A673 (cell line): ENCODE measurements around the gene EXOSC10. TPM values are rescaled to one million over a fixed set of nuclear protein-coding genes. Genes with fewer than 3 reads are reported as not detected.

Source experiments
- BruUV-seq: library from RNA; stranded (reverse); fragments of 400-500 nt; replicated peaks from 2 replicates; lab custom pipeline; 2021; lab: Mats Ljungman, UMichigan
- CTCF ChIA-PET: fragments of 300-600 bp; sonication (Branson Sonifier 250); formaldehyde crosslinking; loops from one replicate; lab custom pipeline; 2022; ENCODE audit warnings: antibody characterized with exemption; lab: Charles Lee
- POLR2A ChIA-PET: fragments of 300-600 bp; sonication (Branson Sonifier 250); formaldehyde crosslinking; loops from one replicate; lab custom pipeline; 2022; ENCODE audit warnings: antibody characterized with exemption; ENCODE audit not compliant: low non-redundant PET; lab: Charles Lee
- DNase-seq: peaks from one replicate; pipeline ENCODE4 v3.0.0-alpha.2; 2015; ENCODE audit warnings: low spot score
- H3K27ac ChIP-seq: fragments of 200-600 bp; sonication (generic); 2 replicates; pipeline ENCODE4 v1.5.1; 2016; ENCODE audit warnings: mixed run types, low read depth, mild to moderate bottlenecking, mixed read lengths, antibody characterized with exemption, low read length; ENCODE audit not compliant: poor library complexity, severe bottlenecking
- H3K27me3 ChIP-seq: fragments of 200-600 bp; sonication (generic); replicated peaks from 2 replicates; pipeline ENCODE4 v1.6.1; 2017; ENCODE audit warnings: mixed run types, low read depth, mild to moderate bottlenecking, mixed read lengths, antibody characterized with exemption, low read length; ENCODE audit not compliant: insufficient read depth, poor library complexity
- H3K36me3 ChIP-seq: fragments of 200-600 bp; sonication (generic); 2 replicates; pipeline ENCODE4 v1.6.1; 2016; ENCODE audit warnings: mixed run types, mild to moderate bottlenecking, mixed read lengths, antibody characterized with exemption, low read length; ENCODE audit not compliant: insufficient read depth, poor library complexity, severe bottlenecking
- H3K4me1 ChIP-seq: fragments of 200-600 bp; sonication (generic); 2 replicates; pipeline ENCODE4 v1.6.1; 2017; ENCODE audit warnings: mixed run types, mild to moderate bottlenecking, mixed read lengths, antibody characterized with exemption, low read length; ENCODE audit not compliant: insufficient read depth, poor library complexity, severe bottlenecking
- H3K4me3 ChIP-seq: fragments of 200-600 bp; sonication (generic); 2 replicates; pipeline ENCODE4 v1.5.1; 2016; ENCODE audit warnings: low read depth, mixed run types, mild to moderate bottlenecking, mixed read lengths, low read length; ENCODE audit not compliant: poor library complexity, severe bottlenecking
- H3K9me3 ChIP-seq: fragments of 200-600 bp; sonication (generic); 2 replicates; pipeline ENCODE4 v1.6.1; 2016; ENCODE audit warnings: mixed run types, low read depth, mild to moderate bottlenecking, mixed read lengths, antibody characterized with exemption, low read length; ENCODE audit not compliant: poor library complexity, severe bottlenecking
- EZH2 ChIP-seq: fragments of 200-600 bp; sonication (generic); IDR thresholded peaks from 2 replicates; pipeline ENCODE4 v1.6.1; 2017; ENCODE audit warnings: borderline replicate concordance, low read depth, mild to moderate bottlenecking, mixed read lengths, antibody characterized with exemption, low read length; ENCODE audit not compliant: poor library complexity, severe bottlenecking
- intact Hi-C: fragments of 100-400 bp; cut with micrococcal nuclease; formaldehyde crosslinking; loops from one replicate; pipeline ENCODE4 v1.10.0; 2022; ENCODE audit not compliant: unreplicated experiment
- total RNA-seq: library from RNA; stranded (reverse); gene quantifications from 2 replicates; pipeline ENCODE4 v1.2.3, GENCODE V29; 2021
- TF ChIP-seq, protein P1 (sequence below): fragments of 300-800, 200-600 bp; sonication (generic); conservative IDR thresholded peaks from 2 replicates; pipeline ENCODE4 v1.5.1; 2017; ENCODE audit warnings: low read depth, mild to moderate bottlenecking, antibody characterized with exemption, low read length, moderate library complexity, mixed read lengths

The EXOSC10 gene
- total RNA-seq, 1 experiment from 2014 or later: 119 TPM

DNA sequence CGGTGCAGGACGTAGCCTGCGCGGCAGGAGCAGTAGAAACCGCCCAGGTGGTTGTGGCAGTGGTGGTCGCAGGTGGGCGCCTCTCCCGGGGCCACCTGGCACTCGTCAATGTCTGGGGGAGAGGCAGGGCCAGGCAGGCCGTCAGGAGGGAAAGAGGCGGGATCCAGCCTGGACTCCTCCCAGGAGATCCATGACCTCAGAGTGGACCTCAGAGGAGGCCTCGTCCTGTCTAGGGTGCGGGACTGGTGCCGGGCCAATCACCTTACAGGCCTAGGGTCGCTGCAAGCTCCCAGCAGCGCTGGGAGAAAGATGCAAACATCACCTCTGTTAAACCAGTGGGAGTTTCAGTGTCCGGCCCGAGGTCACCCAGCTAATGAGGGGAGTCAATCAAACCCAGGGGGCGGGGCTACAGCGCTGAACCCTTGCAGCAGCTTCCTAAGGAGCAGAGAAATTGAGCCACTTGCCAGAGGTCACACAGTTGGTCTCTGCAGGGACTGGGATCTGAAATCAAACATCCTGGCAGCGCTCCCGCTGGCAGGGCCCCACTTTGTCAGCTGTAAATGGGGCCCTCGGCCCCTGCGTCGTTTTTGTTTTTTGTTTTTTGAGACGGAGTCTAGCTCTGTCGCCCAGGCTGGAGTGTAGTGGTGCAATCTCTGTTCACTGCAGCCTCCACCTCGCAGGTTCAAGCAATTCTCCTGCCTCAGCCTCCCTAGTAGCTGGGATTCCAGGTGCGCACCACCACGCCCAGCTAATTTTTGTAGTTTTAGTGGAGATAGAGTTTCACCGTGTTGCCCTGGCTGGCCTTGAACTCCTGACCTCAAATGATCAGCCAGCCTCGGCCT, 54.0 kb downstream of the EXOSC10 start:
- TF ChIP-seq EZH2: no peak
- TF ChIP-seq, protein P1, sequence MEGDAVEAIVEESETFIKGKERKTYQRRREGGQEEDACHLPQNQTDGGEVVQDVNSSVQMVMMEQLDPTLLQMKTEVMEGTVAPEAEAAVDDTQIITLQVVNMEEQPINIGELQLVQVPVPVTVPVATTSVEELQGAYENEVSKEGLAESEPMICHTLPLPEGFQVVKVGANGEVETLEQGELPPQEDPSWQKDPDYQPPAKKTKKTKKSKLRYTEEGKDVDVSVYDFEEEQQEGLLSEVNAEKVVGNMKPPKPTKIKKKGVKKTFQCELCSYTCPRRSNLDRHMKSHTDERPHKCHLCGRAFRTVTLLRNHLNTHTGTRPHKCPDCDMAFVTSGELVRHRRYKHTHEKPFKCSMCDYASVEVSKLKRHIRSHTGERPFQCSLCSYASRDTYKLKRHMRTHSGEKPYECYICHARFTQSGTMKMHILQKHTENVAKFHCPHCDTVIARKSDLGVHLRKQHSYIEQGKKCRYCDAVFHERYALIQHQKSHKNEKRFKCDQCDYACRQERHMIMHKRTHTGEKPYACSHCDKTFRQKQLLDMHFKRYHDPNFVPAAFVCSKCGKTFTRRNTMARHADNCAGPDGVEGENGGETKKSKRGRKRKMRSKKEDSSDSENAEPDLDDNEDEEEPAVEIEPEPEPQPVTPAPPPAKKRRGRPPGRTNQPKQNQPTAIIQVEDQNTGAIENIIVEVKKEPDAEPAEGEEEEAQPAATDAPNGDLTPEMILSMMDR: no peak
- intact Hi-C loops: no loop called here
- Histone ChIP-seq H3K4me1 (no peaks in the 10 kb centered on the region), H3K9me3 (no peaks in the 10 kb centered on the region), H3K27me3 (no peaks in the 10 kb centered on the region), H3K4me3 (no peak overlapping the region), H3K27ac (no peak overlapping the region), H3K36me3 (no peaks in the 10 kb centered on the region)
- BruUV-seq: no TSS peak
- CTCF ChIA-PET: interaction anchor here (1.9 kb wide), 1 partner anchor 8 kb away, joined by 5 read pairs; no protein-coding TSS in a partner anchor
- DNase-seq: no peak
- POLR2A ChIA-PET: no interaction called here

DNA sequence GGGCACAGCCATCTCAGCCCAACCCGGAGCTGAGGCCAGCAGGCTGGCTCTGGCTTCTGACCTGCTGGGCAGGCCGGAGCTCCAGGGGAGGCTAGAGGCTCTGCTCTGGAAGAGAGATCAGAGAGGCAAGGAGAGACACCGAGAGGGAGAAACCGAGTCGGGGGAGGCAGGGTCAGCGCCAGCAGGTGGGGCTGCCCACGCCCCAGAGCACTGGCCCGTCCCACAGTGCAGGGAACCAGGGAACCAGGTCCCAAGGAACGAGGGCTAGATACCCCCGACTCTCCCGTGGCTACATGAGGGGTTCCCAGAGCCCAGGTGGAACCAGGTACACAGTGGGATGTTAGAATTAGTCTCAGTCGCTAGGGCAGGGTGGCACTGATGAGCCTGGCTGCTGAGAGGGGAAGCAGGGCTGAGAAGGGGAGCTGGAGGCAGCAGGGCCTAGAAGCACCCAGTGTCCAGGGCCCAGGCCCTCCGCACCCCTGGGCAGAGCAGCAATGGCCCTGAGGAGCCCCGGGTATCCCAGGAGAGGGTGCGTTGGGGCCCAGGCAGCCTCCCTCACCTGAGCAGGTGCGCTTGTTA, 54.7 kb downstream of the EXOSC10 start:
- ChIA-PET CTCF (no interaction called here), POLR2A (no interaction called here)
- no peaks in the 10 kb centered on the region for H3K36me3 ChIP-seq
- no peak overlapping the region for H3K27ac ChIP-seq
- H3K9me3 ChIP-seq: no peaks in the 10 kb centered on the region
- no peaks in the 10 kb centered on the region for H3K27me3 ChIP-seq
- no peak for DNase-seq
- BruUV-seq: no TSS peak
- no peak overlapping the region for H3K4me3 ChIP-seq
- no peak for TF ChIP-seq EZH2
- TF ChIP-seq, protein P1: no peak
- intact Hi-C loops: no loop called here
- no peaks in the 10 kb centered on the region for H3K4me1 ChIP-seq

DNA sequence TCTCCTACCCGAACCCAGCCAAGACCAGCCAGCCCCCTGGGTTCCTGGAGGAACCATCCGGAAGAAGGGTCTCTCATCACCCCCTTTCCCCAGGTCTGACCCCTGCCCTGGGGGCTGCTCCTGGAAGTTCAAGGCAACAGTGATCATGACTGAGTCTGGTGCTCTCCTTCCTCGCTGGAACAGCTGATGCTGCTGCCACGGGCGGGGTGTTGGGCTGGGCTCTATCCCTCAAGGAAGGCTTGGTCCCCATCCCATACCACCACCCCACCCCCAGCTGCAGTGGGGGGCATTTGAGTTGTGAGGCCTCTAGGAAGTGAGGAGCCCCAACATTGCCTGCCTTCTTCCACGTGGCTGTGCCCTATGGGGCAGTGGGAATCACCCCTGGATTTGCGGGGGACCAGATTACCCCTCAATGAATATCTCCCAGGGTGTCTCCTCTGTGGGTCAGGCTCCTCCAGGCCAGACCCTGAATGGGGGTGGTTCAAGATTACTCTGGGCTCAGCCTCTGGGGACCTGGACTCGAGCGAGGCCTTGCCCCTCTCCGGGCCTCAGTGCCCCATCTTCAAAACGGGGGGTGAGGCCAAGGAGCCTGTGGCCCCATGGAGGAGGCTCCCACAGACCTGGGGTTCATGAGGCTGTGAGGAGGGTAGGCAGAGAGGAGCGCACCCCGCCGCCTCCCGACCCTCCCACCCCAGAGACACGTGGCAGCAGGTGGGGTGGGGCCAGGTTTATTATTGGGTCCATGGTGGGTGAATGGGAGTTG, 55.4 kb downstream of the EXOSC10 start:
- intact Hi-C loops: no loop called here
- POLR2A ChIA-PET: no interaction called here
- no peaks in the 10 kb centered on the region for H3K27me3 ChIP-seq
- H3K4me3 ChIP-seq: no peak overlapping the region
- CTCF ChIA-PET: no interaction called here
- TF ChIP-seq EZH2: no peak
- TF ChIP-seq, protein P1: no peak
- no peaks in the 10 kb centered on the region for H3K36me3 ChIP-seq
- H3K27ac ChIP-seq: no peak overlapping the region
- H3K9me3 ChIP-seq: no peaks in the 10 kb centered on the region
- H3K4me1 ChIP-seq: no peaks in the 10 kb centered on the region
- BruUV-seq: no TSS peak
- DNase-seq: no peak
